Glutamatergic neuron (in vitro differentiated cells): ENCODE data around the gene SLC35B4. TPM values are rescaled to one million over a fixed set of nuclear protein-coding genes. Genes with fewer than 3 reads are reported as not detected.

Experiments used
- DNase-seq: peaks from one replicate; pipeline ENCODE4 v3.0.0; 2022
- H3K27ac Mint-ChIP-seq: one replicate; pipeline ENCODE4 v1.8.0; 2020; ENCODE audit warnings: mild to moderate bottlenecking, mixed read lengths, inconsistent platforms; ENCODE audit not compliant: unreplicated experiment
- H3K27me3 Mint-ChIP-seq: one replicate; pipeline ENCODE4 v1.8.0; 2020; ENCODE audit warnings: mild to moderate bottlenecking, moderate library complexity, mixed read lengths, inconsistent platforms; ENCODE audit not compliant: unreplicated experiment
- H3K36me3 Mint-ChIP-seq: one replicate; pipeline ENCODE4 v1.8.0; 2020; ENCODE audit warnings: mild to moderate bottlenecking, mixed read lengths, inconsistent platforms; ENCODE audit not compliant: unreplicated experiment
- H3K4me1 Mint-ChIP-seq: one replicate; pipeline ENCODE4 v1.8.0; 2020; ENCODE audit warnings: mild to moderate bottlenecking, low read depth, mixed read lengths, inconsistent platforms; ENCODE audit not compliant: unreplicated experiment
- H3K4me3 Mint-ChIP-seq: one replicate; pipeline ENCODE4 v1.8.0; 2020; ENCODE audit warnings: mild to moderate bottlenecking, mixed read lengths, inconsistent platforms; ENCODE audit not compliant: unreplicated experiment
- H3K9me3 Mint-ChIP-seq: one replicate; pipeline ENCODE4 v1.8.0; 2020; ENCODE audit warnings: mild to moderate bottlenecking, moderate library complexity, mixed read lengths, inconsistent platforms; ENCODE audit not compliant: unreplicated experiment
- CTCF ChIP-seq: fragments of 200-600 bp; sonication (generic); IDR thresholded peaks from one replicate; pipeline ENCODE4 v1.5.0; 2021; ENCODE audit not compliant: partially characterized antibody, unreplicated experiment
- long read RNA-seq: library from polyadenylated mRNA; unstranded; transcript quantifications from one replicate; pipeline ENCODE4 v2.0.0, GENCODE V29; 2020; ENCODE audit not compliant: unreplicated experiment
- total RNA-seq: library from RNA; stranded (reverse); fragmentation: NEBNext Ultra II Directional; extraction: Animal tissue kit (Norgen Biotek cat#: 25700); gene quantifications from one replicate; pipeline ENCODE4 v1.2.1, GENCODE V29; 2021; ENCODE audit not compliant: unreplicated experiment

The SLC35B4 gene
- 40.9 TPM for total RNA-seq
- long read RNA-seq, full-length matches to known transcripts, result 23 of 30 reads
- long read RNA-seq, partial matches to known transcripts, result 1 of 30 reads
- long read RNA-seq, other reads (novel, unspliced or antisense), result 6 of 30 reads

GRCh38 chr7:134316539-134317344 is at the start of gene SLC35B4:
Gene SLC35B4, minus strand, starts transcription at chr7:134316930. Its CDS starts 179 bp downstream, at chr7:134316751.
- peaks cover 2% of the 10 kb centered on the region for H3K9me3 Mint-ChIP-seq
- H3K4me3 Mint-ChIP-seq, result peak within 1 kb of the TSS; percentile 88
- TF ChIP-seq CTCF, result peak; percentile 12
- H3K27me3 Mint-ChIP-seq, result no peaks in the 10 kb centered on the region
- DNase-seq, result peak; percentile 97
- H3K36me3 Mint-ChIP-seq, result no peaks in the 10 kb centered on the region
- peak within 1 kb of the TSS; percentile 48 for H3K27ac Mint-ChIP-seq
- H3K4me1 Mint-ChIP-seq, result peaks cover 3% of the 10 kb centered on the region

- DNase-seq, result no peak
Observed at GRCh38 chr7:134366481-134366880, 49.8 kb upstream of the SLC35B4 start.

GRCh38 chr7:134365341-134366054 is 48.8 kb upstream of the SLC35B4 start:
- Mint-ChIP-seq H3K27ac (no peak overlapping the region), H3K9me3 (peaks cover 4% of the 10 kb centered on the region), H3K36me3 (peaks cover 4% of the 10 kb centered on the region), H3K27me3 (no peaks in the 10 kb centered on the region), H3K4me3 (no peak overlapping the region), H3K4me1 (peaks cover 13% of the 10 kb centered on the region)
- TF ChIP-seq CTCF, result no peak
- no peak for DNase-seq

More at GRCh38 chr7:134366481-134366880, 49.8 kb upstream of the SLC35B4 start:
- no peak for TF ChIP-seq CTCF
- H3K27me3 Mint-ChIP-seq, result no peaks in the 10 kb centered on the region
- H3K36me3 Mint-ChIP-seq, result peaks cover 4% of the 10 kb centered on the region
- H3K4me3 Mint-ChIP-seq, result no peak overlapping the region
- no peak overlapping the region for H3K27ac Mint-ChIP-seq
- peaks cover 4% of the 10 kb centered on the region for H3K9me3 Mint-ChIP-seq
- peaks cover 13% of the 10 kb centered on the region for H3K4me1 Mint-ChIP-seq

- no peak for TF ChIP-seq CTCF
- Mint-ChIP-seq H3K4me3 (no peak overlapping the region), H3K4me1 (peaks cover 13% of the 10 kb centered on the region), H3K9me3 (peaks cover 4% of the 10 kb centered on the region), H3K27ac (no peak overlapping the region), H3K36me3 (peaks cover 4% of the 10 kb centered on the region), H3K27me3 (no peaks in the 10 kb centered on the region)
- DNase-seq, result no peak
Observed at GRCh38 chr7:134364619-134365037, 47.9 kb upstream of the SLC35B4 start.
